ENCODE measurements around the gene HLF.

Gene HLF, protein sequence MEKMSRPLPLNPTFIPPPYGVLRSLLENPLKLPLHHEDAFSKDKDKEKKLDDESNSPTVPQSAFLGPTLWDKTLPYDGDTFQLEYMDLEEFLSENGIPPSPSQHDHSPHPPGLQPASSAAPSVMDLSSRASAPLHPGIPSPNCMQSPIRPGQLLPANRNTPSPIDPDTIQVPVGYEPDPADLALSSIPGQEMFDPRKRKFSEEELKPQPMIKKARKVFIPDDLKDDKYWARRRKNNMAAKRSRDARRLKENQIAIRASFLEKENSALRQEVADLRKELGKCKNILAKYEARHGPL

DNA sequence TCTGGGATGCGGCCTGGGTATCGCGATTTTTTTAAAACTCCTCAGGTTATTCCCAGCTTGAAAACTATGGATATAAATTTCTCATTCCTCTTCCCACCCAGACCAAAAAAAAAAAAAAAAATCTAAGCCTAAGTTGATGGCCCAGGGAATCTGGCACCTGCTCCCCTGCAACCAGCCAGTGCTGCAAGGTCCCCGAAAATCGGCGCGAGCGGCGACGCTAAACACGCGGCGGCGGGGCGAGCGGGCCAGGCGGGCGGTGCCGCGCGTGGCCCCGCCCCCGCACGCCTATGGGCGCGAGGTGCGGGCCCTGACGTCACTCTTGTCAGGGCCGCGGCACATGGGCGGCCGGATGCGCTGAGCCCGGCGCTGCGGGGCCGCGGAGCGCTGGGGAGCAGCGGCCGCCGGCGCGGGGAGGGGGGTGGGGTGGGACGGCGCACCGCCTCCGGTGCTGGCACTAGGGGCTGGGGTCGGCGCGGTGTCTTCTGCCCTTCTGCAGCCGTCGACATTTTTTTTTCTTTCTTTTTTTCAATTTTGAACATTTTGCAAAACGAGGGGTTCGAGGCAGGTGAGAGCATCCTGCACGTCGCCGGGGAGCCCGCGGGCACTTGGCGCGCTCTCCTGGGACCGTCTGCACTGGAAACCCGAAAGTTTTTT, at the start of gene HLF:
HLF (plus strand) TSS at position 316 of the 654 bp plus-strand sequence. CDS start 525 bp downstream, outside the sequence.
- peak; percentile 76 to 83 for DNase-seq

DNA sequence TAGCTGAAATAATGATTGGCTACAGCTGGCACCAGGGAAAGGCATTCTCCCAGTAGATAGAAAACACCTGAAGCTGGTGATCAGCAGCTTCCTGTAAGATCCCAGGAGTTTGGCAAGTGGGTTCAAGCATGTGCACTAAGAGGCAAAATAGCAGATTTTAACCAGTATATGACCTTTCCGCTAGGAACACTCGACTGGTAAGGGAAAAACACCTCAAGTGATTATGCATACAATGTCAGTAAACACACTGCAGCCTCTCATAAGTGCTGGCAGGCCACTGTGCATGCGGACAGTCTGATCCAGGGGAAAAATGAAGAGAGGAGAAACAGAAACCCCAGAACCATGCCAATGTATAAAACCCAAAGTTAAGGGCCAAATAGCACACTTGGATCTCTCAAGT, 49.0 kb upstream of the HLF start:
- no peak for DNase-seq

DNA sequence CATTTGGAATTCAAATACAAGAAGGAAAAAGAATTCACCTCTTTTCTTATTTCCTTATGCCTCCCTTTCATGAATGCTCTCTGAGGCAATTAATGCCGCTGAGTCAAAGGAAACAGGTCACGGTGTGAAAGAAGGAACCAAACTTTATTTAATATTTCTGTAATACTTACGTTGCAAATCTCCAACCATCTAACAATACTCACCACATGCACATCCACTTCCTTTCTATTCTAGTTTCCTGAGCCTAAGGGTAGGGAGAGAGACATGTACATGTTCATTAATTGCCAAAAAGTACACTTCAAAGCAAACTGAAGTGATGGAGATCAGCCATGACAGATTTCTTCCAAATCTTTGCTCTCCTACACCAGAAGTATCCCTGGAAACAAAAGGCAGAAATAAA, 47.9 kb upstream of the HLF start:
- no peak for DNase-seq

DNA sequence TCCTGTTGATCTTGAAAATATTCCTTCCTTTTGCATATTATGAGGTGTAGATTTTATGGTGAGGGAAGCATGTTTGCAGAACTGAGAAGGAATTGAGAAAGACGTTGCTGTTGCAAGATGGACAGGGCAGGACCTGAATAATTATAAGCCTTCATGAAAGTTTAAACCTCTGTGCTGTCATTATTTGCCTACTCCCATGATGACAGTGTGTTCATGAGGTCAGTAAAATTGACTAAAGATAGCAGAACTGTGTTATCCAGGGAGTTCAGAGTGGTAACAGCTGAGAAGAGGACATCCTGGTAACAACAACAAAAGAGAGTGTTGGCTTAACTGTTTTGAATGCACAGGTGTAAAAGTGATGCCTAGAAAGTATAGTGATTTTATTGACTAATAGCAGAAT, 45.3 kb upstream of the HLF start:
- DNase-seq: no peak

DNA sequence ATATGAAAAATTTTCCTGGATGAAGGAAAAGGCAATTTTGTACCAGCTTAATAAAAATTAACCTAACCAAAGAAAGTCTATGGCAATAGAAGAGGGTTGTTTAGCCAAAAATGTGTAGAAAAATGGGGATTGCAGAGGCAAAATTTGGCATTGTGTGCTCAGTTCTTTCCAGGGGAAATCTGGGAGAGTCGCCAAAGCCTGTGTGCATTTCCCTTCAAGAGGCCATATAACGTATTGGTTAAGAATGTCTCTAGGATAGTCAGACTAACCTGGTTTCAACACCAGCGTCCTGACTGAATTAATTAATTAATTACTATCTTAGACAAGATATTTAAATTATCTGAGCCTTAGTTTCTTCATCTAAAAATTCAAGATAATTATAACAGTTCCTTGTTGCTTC, 44.8 kb upstream of the HLF start:
- no peak for DNase-seq

DNA sequence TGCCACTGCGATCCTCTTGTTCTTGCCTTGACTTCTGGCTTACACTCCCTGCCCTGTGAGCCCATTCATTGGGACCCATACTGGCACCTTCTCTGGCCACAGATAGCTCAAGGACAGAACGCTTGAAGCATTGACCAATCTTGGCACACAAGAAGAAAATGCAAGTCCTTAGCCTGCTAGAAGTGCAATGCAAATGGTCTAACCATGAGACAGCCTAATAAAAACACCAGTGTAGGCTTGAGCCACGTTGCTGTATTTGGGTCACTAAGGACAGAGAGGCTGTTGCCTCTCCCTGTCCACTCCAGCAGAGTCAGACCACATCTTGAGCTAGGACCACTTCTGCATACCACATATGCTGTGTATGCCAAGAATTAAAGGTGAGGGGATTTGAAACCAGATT, 41.2 kb upstream of the HLF start:
- no peak for DNase-seq

DNA sequence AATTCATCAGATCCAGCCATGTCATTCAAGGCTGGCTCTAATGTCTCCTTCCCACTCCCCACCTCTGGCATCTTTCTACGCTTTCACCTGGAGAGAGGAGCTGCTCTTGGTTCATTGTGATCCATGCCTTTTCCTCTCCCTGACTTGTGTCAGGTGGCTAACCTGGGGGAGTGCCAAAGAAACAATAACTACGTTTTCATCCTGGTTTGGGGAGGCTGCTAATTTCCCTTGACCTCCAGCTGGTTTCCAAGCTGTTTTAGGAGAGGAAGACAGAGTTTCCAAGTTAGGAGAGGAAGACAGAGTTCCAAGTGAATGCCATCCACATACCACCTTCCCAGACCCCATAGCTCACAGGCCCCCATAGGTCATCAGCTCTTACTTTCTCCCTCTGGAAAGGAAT, 40.0 kb upstream of the HLF start:
- no peak for DNase-seq

DNA sequence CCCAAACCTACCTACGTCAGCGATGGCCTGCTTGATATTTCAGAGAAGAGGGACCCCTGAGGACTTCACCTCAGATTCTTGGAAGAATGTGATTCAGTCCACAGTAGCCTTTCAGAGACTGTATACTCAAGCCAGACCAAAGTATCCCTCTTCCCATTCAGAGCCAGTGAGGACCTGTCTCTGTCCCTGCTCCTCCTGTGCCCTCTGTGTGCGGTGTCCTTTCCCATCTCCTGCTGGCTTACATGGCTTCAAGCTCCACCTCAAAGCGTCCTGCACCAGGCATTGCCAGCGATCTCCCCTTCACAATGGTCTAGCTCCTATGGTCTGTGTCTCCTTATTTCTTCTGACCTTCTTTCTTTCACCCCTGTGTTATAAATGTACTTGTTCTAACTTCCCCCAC, 39.5 kb upstream of the HLF start:
- DNase-seq: no peak

DNA sequence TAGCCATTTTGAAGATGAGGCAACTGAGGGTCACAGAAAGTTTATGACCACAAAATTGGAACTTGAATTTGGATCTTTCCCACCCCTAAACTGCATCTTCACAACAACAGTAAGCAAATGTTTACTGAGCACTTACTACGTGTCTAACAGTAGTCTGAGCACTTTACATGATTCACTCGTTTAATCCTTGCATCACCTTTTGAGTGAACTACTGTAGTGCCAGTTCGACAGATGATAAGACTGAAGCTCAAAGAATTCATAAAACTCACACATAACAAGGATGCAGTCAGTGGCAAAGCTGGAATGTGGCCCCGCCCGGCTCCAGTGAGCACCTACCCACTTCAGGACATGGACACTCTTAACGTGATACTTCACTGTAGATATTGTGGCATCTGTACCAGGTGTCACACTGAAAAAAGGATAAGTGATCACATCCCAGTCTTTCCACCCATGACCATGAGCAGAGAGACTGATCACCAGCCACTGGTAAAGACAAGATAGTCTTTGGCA, 36.0 kb upstream of the HLF start:
- DNase-seq: no peak

DNA sequence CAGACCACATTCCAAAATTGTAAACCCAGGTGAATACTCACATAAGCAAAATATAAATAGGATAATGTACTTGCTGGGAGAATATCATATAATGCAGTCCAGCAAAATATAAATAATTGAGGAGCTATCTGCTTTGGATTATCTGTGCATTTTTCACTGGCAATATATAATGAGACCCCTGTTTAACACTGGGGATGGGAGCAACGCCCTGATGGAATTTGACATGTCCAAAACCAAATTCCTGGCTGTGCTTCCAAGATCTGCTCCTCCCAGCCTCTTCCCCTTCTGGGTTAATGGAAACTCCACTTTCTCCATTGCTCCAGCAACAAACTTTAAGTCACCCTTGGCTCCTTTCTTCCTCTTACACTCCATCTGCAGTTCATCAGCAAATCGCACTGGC, 35.5 kb upstream of the HLF start:
- no peak for DNase-seq

DNA sequence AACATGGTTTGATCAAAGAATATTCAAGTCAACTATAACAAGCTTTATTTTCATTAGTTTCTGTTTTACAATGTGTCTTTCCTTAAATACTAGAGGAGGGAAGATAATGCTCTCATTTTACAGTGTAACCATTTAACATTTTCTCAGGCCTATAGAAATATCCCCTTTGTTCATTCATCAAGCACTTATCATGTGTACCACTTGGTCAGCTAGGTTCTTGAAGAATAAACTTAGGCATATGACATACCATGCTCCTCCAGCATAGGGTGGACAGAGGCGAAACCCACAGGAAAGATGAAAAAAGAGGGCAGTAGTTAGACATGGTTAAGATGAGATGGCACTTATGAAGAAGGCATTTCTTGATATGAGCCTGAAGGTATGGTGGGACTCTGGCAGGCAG, 34.0 kb upstream of the HLF start:
- no peak for DNase-seq

DNA sequence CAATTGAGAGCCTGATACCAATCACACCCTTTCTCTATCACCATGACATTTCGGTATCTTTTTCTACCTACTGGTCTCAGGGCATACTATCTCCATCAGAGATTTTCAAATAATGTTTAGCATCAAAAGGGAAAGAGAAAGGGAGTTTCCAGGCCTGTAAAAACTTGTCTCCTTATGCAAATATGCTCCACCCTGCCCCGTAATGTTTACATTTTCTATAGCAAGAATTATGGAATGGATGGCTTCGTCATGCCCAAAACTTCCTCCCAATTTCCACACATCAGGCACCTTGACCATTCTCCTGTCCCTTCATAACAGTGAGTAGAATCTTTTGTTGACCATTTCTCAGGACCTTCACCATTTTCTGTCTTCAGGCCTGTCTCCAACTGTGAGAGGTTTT, 30.9 kb upstream of the HLF start:
- no peak for DNase-seq

DNA sequence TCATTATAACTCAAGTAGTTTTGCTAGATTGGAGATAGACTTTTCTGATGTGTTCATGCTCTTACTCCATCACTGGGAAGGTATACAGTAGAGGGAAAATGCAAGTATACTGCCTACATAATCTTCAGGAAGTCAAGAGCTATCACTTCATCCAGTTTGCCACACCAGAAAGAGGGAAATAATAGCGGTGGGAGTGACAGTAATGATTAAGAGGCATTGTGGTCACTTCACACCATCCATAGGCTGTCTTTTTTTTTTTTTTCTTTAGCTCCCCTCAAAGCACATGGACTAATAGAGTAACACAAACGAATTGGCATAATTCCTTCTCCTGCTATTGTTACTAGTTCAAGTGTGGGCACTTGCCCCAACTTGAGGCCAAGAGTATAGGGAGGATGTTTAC, 28.4 kb upstream of the HLF start:
- no peak for DNase-seq

DNA sequence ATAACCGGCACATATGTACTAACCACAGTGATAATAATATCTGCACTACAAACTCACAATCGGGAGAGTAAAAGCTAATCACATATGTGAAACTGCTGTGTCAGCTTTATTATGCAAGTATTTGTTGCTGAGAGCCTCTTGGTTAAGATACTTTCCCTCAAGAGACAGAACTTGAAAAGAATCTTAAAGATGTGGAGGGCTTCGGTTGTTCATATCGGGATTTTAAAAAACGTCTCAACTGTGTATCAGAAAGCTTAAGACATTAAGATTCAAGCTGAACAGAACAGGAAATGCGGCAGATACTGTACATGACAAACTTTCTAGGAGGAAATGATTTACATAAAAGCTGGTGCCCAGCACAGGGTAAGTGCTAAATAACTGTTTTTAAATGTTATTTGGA, 27.5 kb upstream of the HLF start:
- no peak for DNase-seq

DNA sequence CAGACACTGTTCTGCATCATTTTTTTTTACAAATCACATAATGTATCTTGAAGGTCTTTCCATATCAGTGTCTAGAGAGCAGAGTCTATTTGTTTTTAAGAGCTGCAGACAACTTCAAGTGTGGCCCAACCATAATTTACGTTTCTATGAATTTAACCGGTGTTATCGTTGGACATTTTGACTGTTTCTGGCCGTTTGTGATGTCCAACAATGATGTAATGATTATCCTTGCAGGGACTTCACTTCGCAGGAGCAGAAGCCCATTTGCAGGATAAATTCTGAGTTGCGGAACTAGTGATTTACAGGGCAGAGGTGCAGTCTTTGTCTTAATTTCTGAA, 26.9 kb upstream of the HLF start:
- DNase-seq: no peak

DNA sequence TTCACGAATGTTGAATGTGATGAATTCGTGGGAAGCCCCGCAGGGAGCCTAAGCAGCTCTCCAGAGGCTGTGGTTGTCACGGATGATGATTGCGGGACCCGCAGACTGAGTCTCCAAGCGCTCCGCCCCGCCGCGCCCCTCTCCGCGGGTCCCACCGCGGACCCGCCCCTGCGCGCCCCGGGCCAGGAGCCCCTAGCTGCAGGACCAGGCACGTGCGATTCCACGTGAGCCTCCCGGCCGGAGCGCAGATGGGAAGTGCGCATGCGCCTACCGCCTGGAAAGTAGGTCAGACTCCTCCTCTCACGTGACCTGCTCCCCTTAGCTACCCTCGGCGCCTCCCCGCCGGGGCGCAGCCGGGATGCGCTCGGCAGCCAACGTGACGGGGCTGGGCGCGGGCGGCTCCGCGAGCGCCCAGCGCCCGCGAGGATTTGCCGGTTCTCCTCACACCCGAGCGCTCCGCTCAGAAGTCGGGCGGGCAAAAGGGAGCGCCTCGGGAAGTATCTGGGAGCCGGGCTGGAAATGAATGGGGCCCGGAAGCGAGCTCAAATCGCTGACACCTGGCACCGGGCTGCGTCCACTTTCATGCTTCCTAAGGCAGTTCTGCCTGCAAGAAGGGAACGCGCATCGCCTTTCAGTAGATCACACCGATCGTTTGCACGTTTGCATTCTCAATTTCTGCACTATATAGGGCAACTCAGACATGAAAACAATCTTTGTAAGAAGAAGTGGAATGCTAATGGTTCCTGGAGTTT, 26.4 kb upstream of the HLF start:
- DNase-seq: peak; percentile 94 to 96

DNA sequence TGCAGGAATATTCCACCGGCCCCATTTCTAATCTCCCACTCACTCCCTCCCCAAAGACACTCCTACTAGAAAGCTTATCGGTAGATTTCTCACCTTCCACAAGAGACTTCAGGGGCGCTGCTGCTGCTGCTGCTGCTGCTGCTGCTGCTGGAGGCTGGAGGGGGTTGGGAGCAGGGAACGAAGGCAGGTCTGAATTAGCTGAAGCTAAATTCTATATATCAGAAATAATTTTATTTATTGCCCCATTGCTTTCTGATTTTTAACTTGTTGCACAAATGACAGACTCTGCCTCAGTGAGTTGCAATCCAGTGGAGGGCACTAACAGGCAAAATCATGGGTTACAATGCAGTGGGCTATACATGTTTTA, 25.8 kb upstream of the HLF start:
- peak in 1 of 2 experiments; percentile 33 for DNase-seq

DNA sequence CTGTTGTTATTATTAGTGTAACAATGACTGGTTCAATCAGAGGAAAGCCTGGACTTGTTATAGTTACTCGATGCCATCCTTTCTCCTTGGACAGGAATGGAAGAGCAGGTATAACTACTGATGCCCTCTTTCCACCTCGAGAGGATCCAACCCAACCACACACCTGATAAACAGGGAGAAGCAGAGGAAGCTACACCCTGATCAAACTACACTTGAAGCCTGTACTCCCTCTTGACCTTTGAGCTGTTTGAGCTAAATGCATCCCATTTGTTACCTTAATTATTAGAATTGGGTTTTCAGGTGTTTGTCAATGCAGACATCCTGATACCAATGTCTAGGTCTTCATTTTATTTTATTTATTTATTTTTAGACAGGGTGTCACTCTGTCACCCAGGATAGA, 23.7 kb upstream of the HLF start:
- no peak for DNase-seq

DNA sequence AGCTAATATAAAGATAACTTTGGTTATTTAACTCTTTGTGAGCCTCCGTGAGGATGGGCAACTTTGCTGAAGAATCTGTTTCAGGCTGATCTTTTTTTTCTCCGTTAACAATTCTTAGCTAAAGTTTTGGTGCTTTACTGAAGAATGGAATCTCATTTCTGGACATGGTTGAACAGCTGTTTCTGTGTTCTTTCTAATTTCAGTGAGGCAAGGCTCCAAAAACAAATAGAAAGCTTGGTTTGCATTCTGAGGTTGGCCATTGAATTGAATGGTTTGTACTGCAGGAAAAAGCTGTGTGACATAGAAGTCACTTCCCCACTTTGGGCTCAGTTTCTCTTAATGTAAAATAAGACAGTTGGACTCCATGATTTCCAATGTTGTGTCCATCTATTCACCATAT, 22.3 kb upstream of the HLF start:
- no peak for DNase-seq

DNA sequence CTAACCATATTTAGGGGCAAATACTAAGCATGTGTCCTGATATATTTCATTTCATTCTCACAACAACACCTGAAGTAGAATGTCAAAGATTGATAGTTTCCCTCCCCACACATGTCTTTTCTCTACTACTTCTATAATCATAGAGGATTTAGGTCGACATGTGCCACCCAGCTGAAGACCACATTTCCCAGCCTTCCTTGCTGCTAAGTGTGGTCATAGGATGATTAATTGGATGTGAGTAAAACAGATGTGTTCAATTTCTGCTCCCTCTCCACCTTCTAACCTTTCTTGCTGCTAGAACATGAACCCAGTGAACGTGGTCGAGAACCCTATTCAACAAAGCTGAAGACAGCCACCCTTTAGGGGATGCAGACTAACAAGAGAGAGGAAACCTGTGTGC, 18.8 kb upstream of the HLF start:
- no peak for DNase-seq

DNA sequence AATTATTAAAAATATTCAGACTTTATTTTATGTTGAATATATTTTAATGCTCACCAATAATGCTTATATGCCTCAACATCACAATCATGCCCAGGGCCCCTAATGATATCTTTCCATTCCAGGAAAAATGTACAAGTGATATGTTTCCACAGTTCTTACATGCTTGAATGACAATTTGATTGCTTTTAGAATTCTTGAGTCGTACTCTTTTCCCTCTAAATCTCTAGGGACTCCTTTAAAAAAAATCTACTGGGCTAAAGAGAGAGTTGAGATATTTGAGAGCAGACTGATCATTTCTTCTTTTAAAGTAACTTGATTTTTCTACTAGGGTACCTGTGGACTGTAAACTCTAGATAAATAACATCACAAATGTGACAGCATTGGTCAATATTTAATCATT, 18.2 kb upstream of the HLF start:
- no peak for DNase-seq

DNA sequence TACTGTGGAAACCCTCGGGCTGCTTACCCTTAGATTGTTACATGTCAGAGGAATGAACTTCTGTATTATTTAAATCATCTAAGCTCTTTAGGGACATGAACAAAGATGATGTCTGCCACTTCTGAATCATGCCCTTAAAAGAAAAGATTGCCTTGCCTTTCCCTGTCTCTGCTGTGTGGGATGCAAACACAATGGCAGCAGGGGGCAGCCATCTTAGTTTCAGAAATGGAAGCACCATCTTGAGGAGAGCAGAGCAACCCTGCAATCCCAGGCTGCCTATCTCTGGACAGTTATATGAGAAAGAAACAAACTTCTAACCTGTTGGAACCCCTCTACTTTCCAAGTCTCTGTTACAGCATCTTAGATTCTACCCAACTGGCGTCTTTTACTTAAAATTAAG, 16.7 kb upstream of the HLF start:
- no peak for DNase-seq

DNA sequence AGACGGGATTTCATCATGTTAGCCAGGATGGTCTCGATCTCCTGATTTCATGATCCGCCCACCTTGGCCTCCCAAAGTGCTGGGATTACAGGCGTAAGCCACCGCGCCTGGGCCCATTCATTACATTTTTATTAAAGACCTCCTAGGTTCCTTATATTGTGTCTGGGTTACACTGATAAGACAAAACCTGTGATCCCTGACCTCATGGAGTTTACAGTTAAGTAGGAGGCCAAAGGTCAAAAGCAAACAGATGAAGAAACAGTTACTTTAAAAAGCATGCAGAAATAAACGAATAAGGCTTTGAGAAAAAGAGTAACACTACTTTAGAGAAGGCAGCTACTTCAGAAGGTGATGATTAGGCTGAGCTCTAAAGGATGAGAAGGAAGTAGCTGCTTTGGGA, 14.9 kb upstream of the HLF start:
- DNase-seq: no peak

DNA sequence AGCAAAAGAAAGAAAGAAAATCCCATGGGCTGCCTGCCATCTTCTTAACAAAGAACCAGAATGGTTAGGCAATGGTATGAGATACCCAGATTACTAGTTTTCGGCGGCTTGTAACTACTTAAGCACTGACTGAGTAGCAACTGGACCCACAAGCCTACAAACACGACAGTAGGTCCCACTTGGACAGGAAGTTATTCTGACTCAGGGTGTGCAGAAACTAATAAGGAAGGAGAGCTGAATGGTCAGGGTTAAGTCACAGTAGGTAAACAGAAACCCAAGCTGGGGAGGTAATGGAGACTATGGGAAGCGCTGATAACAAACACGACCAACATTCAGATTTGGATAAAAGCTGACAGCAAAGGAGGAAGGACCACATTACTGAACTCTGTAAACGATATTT, 10.4 kb upstream of the HLF start:
- DNase-seq: no peak
